ENCODE results near the gene KRT32.

KRT32 gene

DNA sequence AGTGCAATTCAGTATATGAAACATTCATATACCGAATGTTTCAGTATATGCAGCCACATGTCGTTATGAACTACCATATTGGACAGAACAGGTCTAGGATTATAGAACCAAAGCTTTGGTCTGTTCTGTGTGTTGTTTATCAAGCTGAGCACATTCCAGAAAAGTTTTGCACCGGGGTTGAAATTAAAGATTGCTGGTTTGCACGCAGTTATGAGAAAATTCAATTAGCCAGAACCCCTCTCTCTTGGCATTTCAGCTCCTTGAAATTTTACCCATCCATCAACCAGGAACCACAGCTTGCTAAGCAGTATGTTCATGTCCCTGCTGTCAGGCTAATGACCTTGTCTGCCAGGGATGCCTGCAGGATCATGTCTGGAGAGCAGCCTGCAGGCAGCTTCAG lies 9.5 kb downstream of the KRT32 start:
- Histone ChIP-seq H3K27me3 (replicated peaks) (no peaks in the 10 kb centered on the region), H3K4me3 (ENCODE audit: low read depth, low read length) (no peak overlapping the region), H3K36me3 (replicated peaks) (no peaks in the 10 kb centered on the region), H3K27ac (no peak overlapping the region)
- no peak for DNase-seq
- in situ Hi-C loops (cut with HindIII; ENCODE audit: low pct_ligation_motif_present, low sequenced_read_pairs), result no loop called here
- TF ChIP-seq, protein P1, sequence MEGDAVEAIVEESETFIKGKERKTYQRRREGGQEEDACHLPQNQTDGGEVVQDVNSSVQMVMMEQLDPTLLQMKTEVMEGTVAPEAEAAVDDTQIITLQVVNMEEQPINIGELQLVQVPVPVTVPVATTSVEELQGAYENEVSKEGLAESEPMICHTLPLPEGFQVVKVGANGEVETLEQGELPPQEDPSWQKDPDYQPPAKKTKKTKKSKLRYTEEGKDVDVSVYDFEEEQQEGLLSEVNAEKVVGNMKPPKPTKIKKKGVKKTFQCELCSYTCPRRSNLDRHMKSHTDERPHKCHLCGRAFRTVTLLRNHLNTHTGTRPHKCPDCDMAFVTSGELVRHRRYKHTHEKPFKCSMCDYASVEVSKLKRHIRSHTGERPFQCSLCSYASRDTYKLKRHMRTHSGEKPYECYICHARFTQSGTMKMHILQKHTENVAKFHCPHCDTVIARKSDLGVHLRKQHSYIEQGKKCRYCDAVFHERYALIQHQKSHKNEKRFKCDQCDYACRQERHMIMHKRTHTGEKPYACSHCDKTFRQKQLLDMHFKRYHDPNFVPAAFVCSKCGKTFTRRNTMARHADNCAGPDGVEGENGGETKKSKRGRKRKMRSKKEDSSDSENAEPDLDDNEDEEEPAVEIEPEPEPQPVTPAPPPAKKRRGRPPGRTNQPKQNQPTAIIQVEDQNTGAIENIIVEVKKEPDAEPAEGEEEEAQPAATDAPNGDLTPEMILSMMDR (IDR thresholded peaks at IDR 0.05; ENCODE audit: low read depth, low read length, missing control alignments), result no peak

GRCh38 chr17:41456204-41456603 lies 11.0 kb downstream of the KRT32 start:
- Histone ChIP-seq H3K27me3 (replicated peaks) (no peaks in the 10 kb centered on the region), H3K27ac (no peak overlapping the region), H3K4me3 (ENCODE audit: low read depth, low read length) (no peak overlapping the region), H3K36me3 (replicated peaks) (no peaks in the 10 kb centered on the region)
- no peak for DNase-seq
- TF ChIP-seq, protein P1 (IDR thresholded peaks at IDR 0.05; ENCODE audit: low read depth, low read length, missing control alignments), result peak; percentile 46
- in situ Hi-C loops (cut with HindIII; ENCODE audit: low pct_ligation_motif_present, low sequenced_read_pairs), result no loop called here

DNA sequence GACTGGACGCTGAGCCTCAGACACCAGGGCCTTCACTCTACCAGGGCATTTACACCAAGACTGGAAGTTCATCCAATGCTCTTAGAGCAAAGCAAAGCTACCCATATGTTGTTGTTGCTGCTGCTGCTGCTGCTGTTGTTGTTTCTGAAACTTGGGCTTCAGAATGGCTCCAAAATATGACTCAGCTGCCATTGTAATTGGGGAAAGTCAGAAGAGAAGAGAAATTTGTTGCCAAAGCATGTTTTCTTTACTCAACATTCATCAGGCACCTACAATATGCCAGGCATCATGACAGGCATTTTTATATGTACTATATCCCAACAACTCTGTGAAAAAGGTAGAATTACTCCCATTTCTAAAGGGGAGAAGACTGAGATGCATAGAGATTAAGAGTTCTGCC lies 11.9 kb downstream of the KRT32 start:
- Histone ChIP-seq H3K4me3 (ENCODE audit: low read depth, low read length) (no peak overlapping the region), H3K27ac (no peak overlapping the region), H3K27me3 (replicated peaks) (no peaks in the 10 kb centered on the region), H3K36me3 (replicated peaks) (no peaks in the 10 kb centered on the region)
- in situ Hi-C loops (cut with HindIII; ENCODE audit: low pct_ligation_motif_present, low sequenced_read_pairs), result no loop called here
- no peak for DNase-seq
- TF ChIP-seq, protein P1 (IDR thresholded peaks at IDR 0.05; ENCODE audit: low read depth, low read length, missing control alignments), result no peak

GRCh38 chr17:41453066-41453465 lies 14.1 kb downstream of the KRT32 start:
- in situ Hi-C loops (cut with HindIII; ENCODE audit: low pct_ligation_motif_present, low sequenced_read_pairs), result no loop called here
- Histone ChIP-seq H3K4me3 (ENCODE audit: low read depth, low read length) (no peak overlapping the region), H3K36me3 (replicated peaks) (no peaks in the 10 kb centered on the region), H3K27ac (no peak overlapping the region), H3K27me3 (replicated peaks) (no peaks in the 10 kb centered on the region)
- DNase-seq, result no peak
- TF ChIP-seq, protein P1 (IDR thresholded peaks at IDR 0.05; ENCODE audit: low read depth, low read length, missing control alignments), result no peak

- Histone ChIP-seq H3K36me3 (replicated peaks) (no peaks in the 10 kb centered on the region), H3K27ac (no peak overlapping the region), H3K27me3 (replicated peaks) (no peaks in the 10 kb centered on the region), H3K4me3 (ENCODE audit: low read depth, low read length) (no peak overlapping the region)
- TF ChIP-seq, protein P1 (IDR thresholded peaks at IDR 0.05; ENCODE audit: low read depth, low read length, missing control alignments), result no peak
- DNase-seq, result no peak
- in situ Hi-C loops (cut with HindIII; ENCODE audit: low pct_ligation_motif_present, low sequenced_read_pairs), result no loop called here
These were observed 14.9 kb downstream of the KRT32 start for GRCh38 chr17:41452281-41452680.

GRCh38 chr17:41451154-41451728 lies 15.9 kb downstream of the KRT32 start:
- no peak overlapping the region for H3K27ac ChIP-seq
- no peak for DNase-seq
- no peak overlapping the region for H3K4me3 ChIP-seq (ENCODE audit: low read depth, low read length)
- TF ChIP-seq, protein P1 (IDR thresholded peaks at IDR 0.05; ENCODE audit: low read depth, low read length, missing control alignments), result no peak
- in situ Hi-C loops (cut with HindIII; ENCODE audit: low pct_ligation_motif_present, low sequenced_read_pairs), result no loop called here
- no peaks in the 10 kb centered on the region for H3K27me3 ChIP-seq (replicated peaks)
- H3K36me3 ChIP-seq (replicated peaks), result no peaks in the 10 kb centered on the region

All from brain microvascular endothelial cell (primary cell).